Hematopoietic multipotent progenitor cell treated with erythropoietin and hydrocortisone succinate and interleukin-3 and kit ligand, for 6 days (in vitro differentiated cells): ENCODE measurements around the gene AKR1C3.
A peak's percentile ranks its signal among the peaks of the same experiment; 100 is the strongest.

ENCODE experiments used
- DNase-seq: peaks from one replicate; pipeline ENCODE4 v3.0.0-alpha.2; 2015

The AKR1C3 gene

GRCh38 chr10:5142199-5142598 lies 48.0 kb downstream of the AKR1C3 start:
- DNase-seq, result no peak

- DNase-seq, result no peak
Measured at GRCh38 chr10:5143137-5143536, 48.9 kb downstream of the AKR1C3 start.

- no peak for DNase-seq
Measured at GRCh38 chr10:5146920-5147254, 52.7 kb downstream of the AKR1C3 start.

- DNase-seq, result peak; percentile 36
Measured at GRCh38 chr10:5147255-5147980, 53.2 kb downstream of the AKR1C3 start.

GRCh38 chr10:5147981-5148677 lies 53.9 kb downstream of the AKR1C3 start:
- no peak for DNase-seq

GRCh38 chr10:5148678-5149032 lies 54.4 kb downstream of the AKR1C3 start:
- DNase-seq, result no peak

- DNase-seq, result no peak
Measured at GRCh38 chr10:5151076-5151475, 56.9 kb downstream of the AKR1C3 start.

- no peak for DNase-seq
Measured at GRCh38 chr10:5155951-5156350, 61.7 kb downstream of the AKR1C3 start.
